Measurements from ENCODE around the gene SVIP.

SVIP gene

DNA sequence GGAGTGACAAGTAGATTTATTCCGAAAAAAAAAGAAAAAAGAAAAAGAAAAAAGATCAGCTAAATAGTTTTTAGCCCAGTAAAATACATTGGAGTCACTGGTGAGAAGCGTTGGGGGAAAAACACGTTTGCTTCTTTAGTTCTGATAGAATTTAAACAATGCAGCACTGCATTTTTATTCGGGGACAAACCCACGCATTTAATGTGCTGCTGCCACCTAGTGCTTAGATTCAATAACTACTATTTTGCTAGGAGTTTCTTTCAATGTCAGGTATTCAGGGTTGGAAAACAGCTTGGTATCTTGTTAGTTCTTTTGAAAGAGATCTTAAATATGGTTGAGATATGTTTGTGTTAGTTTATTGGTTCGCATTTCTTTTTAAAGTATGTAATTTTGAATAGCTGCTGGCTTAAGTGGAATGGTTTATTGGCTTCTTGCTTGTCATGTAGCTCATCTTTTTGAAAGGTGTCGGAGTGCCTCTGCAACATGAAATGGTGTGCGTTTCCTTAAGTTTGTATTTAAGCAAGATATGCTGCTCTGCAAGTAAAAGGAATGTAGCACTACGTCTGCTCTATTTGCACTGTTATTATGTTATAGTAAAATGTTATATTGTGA is 41.9 kb downstream of the SVIP start:
- peak; percentile 33 for DNase-seq

GRCh38 chr11:22787055-22787454 is 42.5 kb downstream of the SVIP start:
- no peak for DNase-seq

- DNase-seq = no peak
Observed at GRCh38 chr11:22786475-22786874, 43.1 kb downstream of the SVIP start.

DNA sequence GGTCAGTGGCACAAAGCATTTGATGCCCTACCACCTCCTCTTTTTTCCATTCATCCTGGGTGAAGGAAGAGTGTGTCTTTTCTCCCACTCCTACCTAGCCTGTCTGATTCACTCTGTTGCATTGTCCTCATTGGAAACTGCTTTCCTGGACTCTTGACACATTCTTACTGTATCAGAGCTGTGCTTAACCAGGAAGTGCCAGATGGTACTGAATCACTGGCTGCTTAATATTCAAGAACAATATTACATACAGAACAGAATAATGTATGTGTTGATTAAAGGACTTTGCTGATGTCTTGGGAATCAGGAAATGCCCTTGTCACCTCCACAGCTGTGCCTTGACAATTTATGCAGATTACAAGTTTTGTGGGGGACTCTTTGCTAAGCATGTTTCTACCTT is 44.4 kb downstream of the SVIP start:
- DNase-seq = no peak

DNA sequence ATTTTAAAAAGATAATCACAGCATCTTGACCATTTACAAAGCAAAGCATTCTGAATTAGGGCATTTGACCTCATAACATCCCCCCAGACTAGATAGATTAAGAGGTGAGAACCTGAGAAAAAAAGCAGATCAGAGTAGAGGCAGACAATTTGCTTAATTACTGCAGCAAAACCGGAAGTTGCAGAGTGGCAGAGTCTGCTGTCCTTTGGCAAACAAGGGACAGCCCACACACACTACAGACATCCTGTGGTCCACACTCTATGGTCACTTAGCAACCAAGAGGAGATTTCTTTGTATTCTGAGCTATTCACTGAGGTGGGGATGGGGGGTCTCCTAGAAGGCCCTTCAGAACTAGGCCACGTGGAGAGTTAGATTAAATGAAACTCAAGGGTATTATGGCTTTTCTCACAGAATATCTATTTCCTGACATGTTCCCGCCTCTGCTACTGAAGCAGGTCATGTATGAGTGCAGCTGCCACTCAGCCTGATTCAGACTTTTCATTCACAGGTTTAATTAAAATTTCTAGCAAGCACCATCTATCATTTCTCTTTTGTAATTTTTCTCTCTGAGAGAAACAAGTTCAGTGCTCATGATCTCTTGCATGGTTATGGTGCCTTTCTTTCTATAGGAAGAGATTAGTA is 48.5 kb downstream of the SVIP start:
- no peak for DNase-seq

GRCh38 chr11:22779850-22780249 is 49.8 kb downstream of the SVIP start:
- no peak for DNase-seq

GRCh38 chr11:22778642-22779041 is 51.0 kb downstream of the SVIP start:
- DNase-seq = no peak

- DNase-seq = no peak
Observed at GRCh38 chr11:22775248-22775647, 54.4 kb downstream of the SVIP start.

GRCh38 chr11:22774716-22775115 is 54.9 kb downstream of the SVIP start:
- no peak for DNase-seq

DNA sequence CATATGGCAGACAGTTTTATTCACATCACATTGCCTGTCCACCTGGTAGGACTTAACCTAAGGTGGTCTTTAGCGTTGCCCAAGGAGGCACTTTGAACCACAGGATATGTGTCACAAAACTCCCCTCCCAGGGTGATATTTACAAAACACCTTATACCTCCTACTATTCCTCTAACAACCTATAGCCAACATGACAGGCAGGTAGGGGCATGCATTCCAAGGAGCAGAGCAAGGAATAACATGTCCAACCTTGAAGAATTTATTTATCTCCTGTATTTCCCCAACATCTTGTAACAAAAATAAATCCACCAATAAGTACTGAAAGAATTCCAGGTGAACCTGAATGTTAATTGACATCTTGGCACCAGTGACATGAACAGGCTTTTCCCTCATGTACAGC is 60.5 kb downstream of the SVIP start:
- DNase-seq = no peak

Data from EL (cell line).